GM18498 (cell line): ENCODE measurements around the gene ALPP.
"Not testable (repeated sequence)": the region's sequence is repeated elsewhere in the genome, so short reads cannot be mapped to it uniquely, and the experiment has no call there.

ENCODE experiments used
- ATAC-seq: cut with Tn5 transposase; IDR thresholded peaks from one replicate; pipeline ENCODE4 v1.9.1; 2021; ENCODE audit warnings: mild to moderate bottlenecking, moderate library complexity; ENCODE audit not compliant: unreplicated experiment

Gene ALPP

DNA sequence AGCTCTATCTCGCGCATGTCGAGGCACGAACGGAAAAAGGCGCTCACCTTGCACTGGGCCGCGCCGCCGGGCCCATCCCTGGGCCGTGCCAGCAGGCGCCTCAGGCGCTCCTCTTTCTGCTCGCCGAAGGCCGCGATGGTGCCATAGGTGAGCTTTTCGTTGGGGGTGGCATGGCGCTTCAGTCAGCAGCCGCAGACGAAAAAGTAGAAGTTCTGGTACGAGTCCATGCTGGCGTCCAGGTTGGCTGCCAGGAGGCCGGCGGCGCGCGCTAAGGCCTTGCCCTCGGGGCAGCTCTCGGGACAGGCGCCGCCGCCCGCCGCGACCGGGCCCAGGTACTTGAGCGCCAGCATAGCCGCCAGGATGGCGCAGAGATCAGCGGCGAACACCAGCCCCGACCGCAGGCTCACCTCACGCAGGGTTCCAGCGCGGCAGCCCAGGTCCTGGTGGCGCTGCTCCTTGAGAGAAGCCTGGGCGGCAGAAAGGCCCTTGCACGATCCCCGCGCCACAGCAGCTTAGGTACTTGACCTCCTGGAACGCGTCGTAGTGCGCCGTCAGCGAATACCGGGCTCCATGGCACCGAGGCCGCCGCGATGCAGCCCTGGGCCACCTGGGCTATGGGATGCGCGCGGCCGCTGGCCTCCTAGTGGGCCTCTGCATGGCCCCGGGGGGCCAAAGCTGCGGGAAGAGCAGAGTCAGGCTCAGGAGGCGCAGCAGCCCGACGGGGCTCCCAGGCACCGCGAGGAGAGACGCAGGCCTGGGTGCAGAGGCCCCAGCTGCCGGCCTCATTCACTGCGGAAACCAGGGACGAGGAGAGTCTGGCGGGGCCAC, 40.9 kb downstream of the ALPP start:
- ATAC-seq, result no peak

DNA sequence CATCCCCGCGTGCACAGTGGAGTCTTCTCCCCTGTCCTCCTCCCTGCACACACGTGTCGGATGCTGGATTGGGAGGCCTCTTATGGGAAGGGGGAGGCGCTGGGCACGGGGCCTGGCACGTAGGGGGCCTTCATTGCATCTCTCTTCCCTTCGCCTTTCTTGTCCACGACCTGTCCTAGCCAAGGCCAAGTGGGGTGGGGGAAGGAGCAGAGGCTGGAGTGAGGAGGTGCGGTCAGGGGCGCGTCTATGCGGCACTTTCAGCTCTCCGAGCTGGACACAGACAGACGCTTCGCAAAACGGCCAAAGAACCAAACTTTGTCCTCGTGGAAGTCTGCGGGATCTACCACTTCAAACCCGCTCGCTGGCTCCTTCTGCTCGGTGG, 41.5 kb downstream of the ALPP start:
- ATAC-seq, result no peak

DNA sequence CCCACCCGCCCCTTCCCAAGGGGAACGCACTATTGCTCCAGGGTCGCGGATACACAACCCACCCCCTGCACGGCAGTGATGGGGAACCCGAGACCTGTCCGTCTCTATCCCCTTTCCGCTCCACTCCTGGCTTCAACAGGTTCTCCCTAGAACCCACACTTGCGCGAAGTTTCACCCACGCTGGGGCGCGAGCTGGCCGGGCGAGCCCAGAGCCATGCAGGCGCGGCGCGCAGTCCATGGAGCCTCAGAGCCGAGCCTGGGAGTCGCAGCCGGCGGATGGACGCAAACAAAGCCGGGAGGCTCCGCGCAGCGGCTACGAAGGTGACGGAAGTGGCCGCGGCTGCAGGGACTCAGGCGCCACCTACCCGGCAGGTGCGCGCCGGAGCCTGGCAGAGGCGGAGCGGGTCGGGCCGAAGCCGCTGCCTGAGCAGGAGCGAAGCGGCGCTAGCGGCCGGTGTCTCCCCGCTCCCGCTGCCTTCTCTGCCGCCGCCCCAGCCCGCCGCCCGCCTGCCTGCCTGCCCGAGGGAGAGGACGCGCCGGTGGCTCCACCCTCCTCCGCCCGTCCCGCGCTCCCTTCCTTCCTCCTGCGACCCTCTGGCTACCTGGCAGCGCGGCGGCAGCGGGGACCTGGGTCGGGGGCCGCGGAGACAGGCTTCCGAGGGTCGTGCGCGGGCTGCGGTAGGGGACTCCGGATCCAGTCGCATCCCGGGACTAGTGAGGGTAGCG, 42.1 kb downstream of the ALPP start:
- no peak for ATAC-seq

DNA sequence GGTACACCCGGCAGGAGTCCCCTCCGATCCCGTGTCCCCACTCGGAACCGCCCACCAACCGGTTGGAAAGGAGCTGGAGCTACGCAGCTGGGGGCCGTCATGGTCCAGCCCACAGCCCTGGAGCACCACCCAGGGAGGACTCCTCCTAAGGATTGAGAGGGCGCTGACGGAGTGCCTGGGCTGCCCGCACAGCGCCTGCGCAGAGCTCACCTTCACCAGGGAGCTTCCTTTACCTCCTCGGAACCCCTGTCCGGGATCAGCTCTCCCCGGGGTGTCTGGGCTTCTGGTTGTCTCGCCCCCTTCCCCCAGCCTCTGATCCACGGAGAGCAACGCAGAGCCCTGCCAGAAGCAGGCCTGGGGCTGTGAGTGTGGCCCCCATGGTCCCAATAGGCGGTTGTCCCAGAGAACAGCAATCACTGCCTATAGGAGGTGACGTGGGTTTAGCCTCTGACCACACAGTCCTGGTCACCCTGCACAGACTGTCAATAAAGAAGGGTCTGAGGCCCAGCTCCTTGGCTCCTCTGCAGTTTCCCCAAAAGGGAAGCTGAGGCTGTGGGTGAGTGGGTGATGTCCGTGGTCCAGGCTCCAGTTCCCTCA, 42.7 kb downstream of the ALPP start:
- ATAC-seq, result no peak

DNA sequence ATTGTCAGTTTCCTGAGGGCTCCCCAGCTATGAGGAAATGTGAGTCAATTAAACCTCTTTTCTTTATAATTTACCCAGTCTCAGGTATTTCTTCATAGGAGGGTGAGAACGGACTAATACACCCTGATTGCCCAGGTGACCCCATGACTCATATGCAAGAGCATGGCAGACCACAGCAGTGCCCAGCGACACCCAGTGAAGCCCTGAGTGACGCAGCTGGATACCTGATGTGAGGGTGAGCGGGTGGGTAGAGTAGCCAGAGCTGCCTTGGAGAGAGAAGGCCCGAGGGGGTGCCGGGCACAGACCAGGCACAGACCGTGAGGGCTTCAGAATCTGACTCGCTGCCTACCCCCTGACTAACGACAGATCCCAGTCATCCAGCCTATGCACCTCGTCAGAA, 43.5 kb downstream of the ALPP start:
- no peak for ATAC-seq

DNA sequence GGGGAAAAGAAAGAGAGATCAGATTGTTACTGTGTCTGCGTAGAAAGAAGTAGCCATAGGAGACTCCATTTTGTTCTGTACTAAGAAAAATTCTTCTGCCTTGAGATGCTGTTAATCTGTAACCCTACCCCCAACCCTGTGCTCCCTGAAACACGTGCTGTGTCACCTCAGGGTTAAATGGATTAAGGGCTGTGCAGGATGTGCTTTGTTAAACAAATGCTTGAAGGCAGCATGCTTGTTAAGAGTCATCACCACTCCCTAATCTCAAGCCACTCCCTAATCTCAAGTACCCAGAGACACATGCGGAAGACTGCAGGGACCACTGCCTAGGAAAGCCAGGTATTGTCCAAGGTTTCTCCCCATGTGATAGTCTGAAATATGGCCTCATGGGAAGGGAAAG, 44.4 kb downstream of the ALPP start:
- not testable (repeated sequence) for ATAC-seq

DNA sequence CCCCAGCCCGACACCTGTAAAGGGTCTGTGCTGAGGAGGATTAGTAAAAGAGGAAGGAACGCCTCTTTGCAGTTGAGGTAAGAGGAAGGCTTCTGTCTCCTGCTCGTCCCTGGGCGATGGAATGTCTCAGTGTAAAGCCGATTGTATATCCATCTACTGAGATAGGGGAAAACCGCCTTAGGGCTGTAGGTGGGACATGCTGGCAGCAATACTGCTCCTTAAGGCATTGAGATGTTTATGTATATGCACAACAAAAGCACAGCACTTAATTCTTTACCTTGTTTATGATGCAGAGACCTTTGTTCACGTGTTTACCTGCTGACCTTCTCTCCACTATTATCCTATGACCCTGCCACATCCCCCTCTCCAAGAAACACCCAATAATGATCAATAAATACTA, 44.9 kb downstream of the ALPP start:
- not testable (repeated sequence) for ATAC-seq

DNA sequence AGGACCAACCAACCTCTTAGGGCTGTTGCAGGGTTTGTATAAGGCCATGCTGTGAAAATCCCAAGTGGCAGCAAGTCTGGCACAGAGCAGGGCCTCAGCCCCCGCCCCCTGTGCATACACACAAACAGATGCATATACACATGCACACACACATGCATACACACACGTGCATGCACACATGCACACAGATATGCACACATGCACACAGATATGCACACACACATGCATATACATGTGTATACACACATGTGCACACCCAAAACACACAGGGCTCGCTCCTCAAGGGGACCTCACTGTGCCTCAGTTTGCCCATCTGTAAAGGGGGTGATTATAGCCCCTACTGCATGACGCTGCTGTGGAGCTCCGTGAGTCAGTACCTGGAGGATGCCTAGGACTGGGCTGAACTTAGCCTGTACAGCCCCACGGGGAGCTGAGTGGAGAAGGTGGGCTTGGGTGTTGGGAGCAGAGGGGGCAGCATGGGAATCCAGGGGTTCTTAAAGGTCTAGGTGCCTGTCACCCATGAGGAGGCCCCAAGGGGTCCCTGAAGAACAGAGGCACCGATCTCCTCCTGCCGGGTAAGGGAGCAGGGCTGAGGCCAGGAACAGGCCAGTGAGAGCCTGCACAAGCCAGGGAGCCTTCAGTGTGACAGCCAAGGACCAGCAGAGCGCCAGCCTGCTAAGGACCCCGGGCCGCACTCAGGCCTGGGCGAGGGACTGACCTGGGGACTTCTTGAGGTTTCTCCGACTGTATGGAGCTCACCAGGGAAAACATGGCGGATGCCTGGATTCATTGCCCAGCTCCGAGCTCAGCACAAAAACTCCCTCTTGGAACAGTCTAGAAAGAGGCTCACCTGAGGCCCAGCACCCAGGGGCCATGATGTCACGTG, 53.4 kb downstream of the ALPP start:
- ATAC-seq, result no peak
